B cell (primary cell): ENCODE data around the gene OSBPL5. TPM values are rescaled to one million over a fixed set of nuclear protein-coding genes. Genes with fewer than 3 reads are reported as not detected.
A peak's percentile ranks its signal among the peaks of the same experiment; 100 is the strongest.

Experiments
- ATAC-seq: fragments of 200-7000 bp; cut with Tn5 transposase; one replicate; pipeline ENCODE4 v1.10.0; 2021; ENCODE audit warnings: low read depth, mild to moderate bottlenecking, moderate number of reproducible peaks, moderate library complexity
- CTCF ChIA-PET: fragments of 350-600 bp; sonication (Branson Sonifier 250); formaldehyde crosslinking; loops from one replicate; lab custom pipeline; 2021; ENCODE audit warnings: antibody characterized with exemption, inconsistent platforms; lab: Charles Lee
- POLR2A ChIA-PET: fragments of 350-600 bp; sonication (Branson Sonifier 250); formaldehyde crosslinking; loops from one replicate; lab custom pipeline; 2021; ENCODE audit warnings: antibody characterized with exemption; lab: Charles Lee
- DNase-seq: peaks from one replicate; pipeline ENCODE4 v3.0.0; 2013
- H2AFZ ChIP-seq: 2 replicates; pipeline ENCODE4 v1.6.1; 2012; ENCODE audit warnings: mild to moderate bottlenecking, low read depth, low read length; ENCODE audit not compliant: insufficient read depth, poor library complexity, severe bottlenecking
- H3K27ac ChIP-seq, 2 donors: 1 replicate in 1 of 2; 2 replicates in 1 of 2; pipeline ENCODE4 v1.5.1; 2012 to 2013; ENCODE audit warnings: low read length in 2 of 2, mild to moderate bottlenecking in 2 of 2, moderate library complexity in 1 of 2
- H3K27me3 ChIP-seq, 4 experiments: fragments of 200-600 bp in 1 of 4; sonication (generic) in 1 of 4; replicated peaks in 1 of 4; 1 replicate in 2 of 4; 2 replicates in 2 of 4; pipeline versions ENCODE4 v1.6.1 to v1.7.0; 2013 to 2016; ENCODE audit warnings: low read length in 3 of 4, mild to moderate bottlenecking in 2 of 4, mixed read lengths in 1 of 4, moderate library complexity in 1 of 4; ENCODE audit not compliant: insufficient read depth in 4 of 4, control insufficient read depth in 3 of 4; ENCODE audit errors: control extremely low read depth in 1 of 4
- H3K36me3 ChIP-seq, 2 experiments: replicated peaks in 1 of 2; 1 replicate in 1 of 2; 2 replicates in 1 of 2; pipeline versions ENCODE4 v1.6.1 to v1.7.1; 2013; ENCODE audit warnings: low read length in 1 of 2; ENCODE audit not compliant: insufficient read depth in 2 of 2, control insufficient read depth in 1 of 2; ENCODE audit errors: control extremely low read depth in 1 of 2, extremely low read depth in 1 of 2
- H3K4me1 ChIP-seq, 2 donors: fragments of 200-600 bp in 1 of 2; sonication (generic) in 1 of 2; 1 replicate in 1 of 2; 2 replicates in 1 of 2; pipeline versions ENCODE4 v1.5.1 to v1.6.1; 2013 to 2017; ENCODE audit warnings: low read length in 2 of 2; ENCODE audit not compliant: control insufficient read depth in 2 of 2, insufficient read depth in 2 of 2
- H3K4me2 ChIP-seq: replicated peaks from 2 replicates; pipeline ENCODE3; 2012; ENCODE audit warnings: mild to moderate bottlenecking, low read depth, low read length; ENCODE audit not compliant: poor library complexity, severe bottlenecking
- H3K4me3 ChIP-seq, 5 experiments: fragments of 200-600 bp in 1 of 5; sonication (generic) in 1 of 5; 1 replicate in 3 of 5; 2 replicates in 2 of 5; pipeline versions ENCODE4 v1.5.1 to v1.7.0; 2011 to 2016; ENCODE audit warnings: low read length in 4 of 5, mild to moderate bottlenecking in 4 of 5, low read depth in 2 of 5, control low read depth in 1 of 5, moderate library complexity in 1 of 5; ENCODE audit not compliant: insufficient read depth in 1 of 5; ENCODE audit errors: control extremely low read depth in 1 of 5, extremely low read depth in 1 of 5
- H3K79me2 ChIP-seq: fragments of 200-600 bp; sonication (generic); one replicate; pipeline ENCODE4 v1.6.0; 2016; ENCODE audit warnings: low read length; ENCODE audit not compliant: control insufficient read depth, insufficient read depth
- H3K9ac ChIP-seq: fragments of 200-600 bp; sonication (generic); 2 replicates; pipeline ENCODE4 v1.6.1; 2017; ENCODE audit warnings: mild to moderate bottlenecking, low read length, moderate library complexity
- H3K9me3 ChIP-seq, 3 donors: one replicate each; pipeline versions ENCODE4 v1.6.1 to v1.7.1; 2013; ENCODE audit warnings: low read length in 2 of 3; ENCODE audit not compliant: control insufficient read depth in 2 of 3, insufficient read depth in 1 of 3; ENCODE audit errors: control extremely low read depth in 1 of 3
- H4K20me1 ChIP-seq: 2 replicates; pipeline ENCODE4 v1.6.0; 2012; ENCODE audit warnings: mild to moderate bottlenecking, low read length; ENCODE audit not compliant: insufficient read depth, control insufficient read depth, poor library complexity, severe bottlenecking
- H3K27ac Mint-ChIP-seq: one replicate; pipeline ENCODE4 v1.8.0; 2021; ENCODE audit warnings: mixed read lengths
- H3K27me3 Mint-ChIP-seq: one replicate; pipeline ENCODE4 v1.8.0; 2021; ENCODE audit warnings: mixed read lengths
- H3K4me1 Mint-ChIP-seq: one replicate; pipeline ENCODE4 v1.8.0; 2021; ENCODE audit warnings: mixed read lengths
- H3K4me3 Mint-ChIP-seq: one replicate; pipeline ENCODE4 v1.8.0; 2021; ENCODE audit warnings: mixed read lengths
- H3K9me3 Mint-ChIP-seq: one replicate; pipeline ENCODE4 v1.8.0; 2022; ENCODE audit warnings: mixed read lengths; ENCODE audit not compliant: insufficient read depth
- CTCF ChIP-seq: fragments of 200-600 bp; IDR thresholded peaks from one replicate; pipeline ENCODE4 v1.8.0; 2022; ENCODE audit warnings: antibody characterized with exemption, mild to moderate bottlenecking
- EZH2 ChIP-seq: IDR thresholded peaks from 2 replicates; pipeline ENCODE4 v1.6.1; 2012; ENCODE audit warnings: borderline replicate concordance, low read depth, mild to moderate bottlenecking, moderate library complexity, low read length; ENCODE audit not compliant: insufficient read depth, poor library complexity, severe bottlenecking
- WGBS: methylation state at CpG from one replicate; pipeline ENCODE4 v1.1.5; 2013; ENCODE audit warnings: missing lambda C conversion rate; ENCODE audit not compliant: insufficient coverage; 5-methylcytosine and 5-hydroxymethylcytosine counted together
- intact Hi-C: fragments of 100-400 bp; cut with micrococcal nuclease; formaldehyde crosslinking; loops from one replicate; pipeline ENCODE4 v1.10.0; 2022
- polyA plus RNA-seq: library from polyadenylated mRNA; depleted of rRNA; stranded (reverse); fragments of >200 nt; gene quantifications from 2 replicates; pipeline ENCODE4 v1.2.3, GENCODE V29; 2012
- total RNA-seq, 2 donors: library from RNA; stranded (reverse); fragments of 120-200 nt in 1 of 2; gene quantifications; 1 replicate in 1 of 2; 2 replicates in 1 of 2; pipeline versions ENCODE4 v1.2.3 to v1.2.4, GENCODE V29; 2013 to 2022

The OSBPL5 gene
- total and polyA plus RNA-seq, 2 donors (not counting 1 experiment from before 2014, with no cell fraction given), result 0.15 to 1.2 TPM

GRCh38 chr11:3058753-3059664, 106.1 kb downstream of the OSBPL5 start:
- Histone ChIP-seq H3K27ac (no peak overlapping the region), H3K9me3 (no peaks in the 10 kb centered on the region), H3K36me3 (peaks cover 0 to 5% of the 10 kb centered on the region in 2 experiments), H3K27me3 (no peaks in the 10 kb centered on the region), H4K20me1 (peaks cover 26% of the 10 kb centered on the region), H3K9ac (no peak overlapping the region), H3K4me2 (no peak overlapping the region), H3K4me1 (peaks cover 15 to 18% of the 10 kb centered on the region in 2 donors), H3K79me2 (peaks cover 37% of the 10 kb centered on the region), H2AFZ (peak overlapping the region; percentile 51), H3K4me3 (no peak overlapping the region)
- H3K27ac Mint-ChIP-seq, result peak overlapping the region; percentile 41
- peaks cover 27% of the 10 kb centered on the region for H3K4me1 Mint-ChIP-seq
- 92% methylated on average over 10 of the region's 13 CpGs for WGBS
- intact Hi-C loops, result loop anchor here (10.0 kb wide), 1 partner anchor 154 kb away; a partner anchor contains a TSS
- H3K9me3 Mint-ChIP-seq, result no peaks in the 10 kb centered on the region
- peaks cover 3% of the 10 kb centered on the region for H3K27me3 Mint-ChIP-seq
- ChIA-PET CTCF (interaction anchor here (11.4 kb wide), 1 partner anchor 31 kb away, joined by 106 read pairs; no protein-coding TSS in a partner anchor), POLR2A (interaction anchor here (0.7 kb wide), 1 partner anchor 13 kb away, joined by 3 read pairs; no protein-coding TSS in a partner anchor)
- no peak for TF ChIP-seq EZH2
- TF ChIP-seq CTCF, result no peak
- H3K4me3 Mint-ChIP-seq, result peak overlapping the region; percentile 66
- ATAC-seq, result no peak
- no peak for DNase-seq
